ENCODE measurements around the gene TENM3. TPM values are rescaled to one million over a fixed set of nuclear protein-coding genes. Genes with fewer than 3 reads are reported as not detected.

Gene TENM3
- total and polyA plus RNA-seq, 2 of the 8 experiments (the other 6 are each of a cell fraction or from before 2014, with no cell fraction given), result 36.9 to 69.3 TPM

DNA sequence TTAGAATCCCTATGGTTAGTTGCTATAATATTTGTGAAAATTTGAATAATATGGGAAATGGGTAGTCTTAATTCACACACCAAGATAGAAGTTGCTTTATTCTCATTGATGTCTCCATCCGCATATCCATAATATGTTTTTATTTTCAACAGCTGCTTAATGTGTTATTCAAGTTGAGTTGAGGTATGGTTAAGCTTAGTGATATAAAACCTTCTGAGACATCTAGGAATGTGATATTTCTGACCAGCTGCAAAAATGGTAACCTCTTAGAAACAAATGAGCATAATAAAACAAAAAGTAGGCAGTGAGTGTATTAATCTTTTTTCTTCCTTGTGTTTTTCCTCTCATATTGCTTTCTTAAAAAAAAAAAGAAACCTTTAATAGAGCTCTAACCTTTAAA is 172.9 kb downstream of the TENM3 start (continued):
- no peak for TF ChIP-seq RXRA (IDR thresholded peaks at IDR 0.05; ENCODE audit: insufficient read depth, low read depth, low read length)
- no peak for TF ChIP-seq CREB1 (IDR thresholded peaks at IDR 0.05)
